Measurements from ENCODE around the gene KLK7.

GRCh38 chr19:50975766-50976165, 8.0 kb downstream of the KLK7 start:
- no peak for TF ChIP-seq POLR2AphosphoS5 (IDR thresholded peaks at IDR 0.05; ENCODE audit: low read depth, low read length)
- TF ChIP-seq YY1 (IDR thresholded peaks at IDR 0.05; ENCODE audit: low read depth) = no peak
- no peak for TF ChIP-seq CTCF (IDR thresholded peaks at IDR 0.05)
- no peak for TF ChIP-seq RXRA (IDR thresholded peaks at IDR 0.05; ENCODE audit: borderline replicate concordance, low read depth)
- TF ChIP-seq ZBTB33 (IDR thresholded peaks at IDR 0.05; ENCODE audit: borderline replicate concordance, low read depth) = no peak
- TF ChIP-seq MXI1 (IDR thresholded peaks at IDR 0.05; ENCODE audit: low read depth, low read length) = no peak
- no peak for TF ChIP-seq USF1 (IDR thresholded peaks at IDR 0.05; ENCODE audit: borderline replicate concordance, low read depth)
- TF ChIP-seq GABPA (IDR thresholded peaks at IDR 0.05; ENCODE audit: low read depth) = no peak
- no peak for TF ChIP-seq GATA2 (CRISPR knock-in tag; IDR thresholded peaks at IDR 0.05)
- no peak for TF ChIP-seq ELF1 (IDR thresholded peaks at IDR 0.05)
- TF ChIP-seq RAD21 (IDR thresholded peaks at IDR 0.05; ENCODE audit: low read length) = no peak
- TF ChIP-seq JUND (IDR thresholded peaks at IDR 0.05) = no peak
- no peak for TF ChIP-seq EP300 (IDR thresholded peaks at IDR 0.05; ENCODE audit: borderline replicate concordance in 1 of 2, low read depth in 1 of 2, low read length in 1 of 2)

Measured in SK-N-SH (cell line).